HCT116 (cell line): ENCODE data around the gene DAP. TPM values are rescaled to one million over a fixed set of nuclear protein-coding genes. Genes with fewer than 3 reads are reported as not detected.

Experiments used
- ATAC-seq: fragments of 200-7000 bp; cut with Tn5 transposase; 2 replicates; pipeline ENCODE4 v1.9.1; 2020; ENCODE audit warnings: mild to moderate bottlenecking, moderate library complexity
- BruUV-seq: library from RNA; stranded (reverse); fragments of 400-500 nt; replicated peaks from 2 replicates; lab custom pipeline; 2021; lab: Mats Ljungman, UMichigan
- CTCF ChIA-PET: fragments of 300-600 bp; sonication (Branson Sonifier 250); formaldehyde crosslinking; loops from one replicate; lab custom pipeline; 2021; ENCODE audit warnings: antibody characterized with exemption; lab: Charles Lee
- POLR2A ChIA-PET: fragments of 300-600, 350-600 bp; sonication (Branson Sonifier 250); formaldehyde crosslinking; loops from one replicate; lab custom pipeline; 2021; ENCODE audit warnings: antibody characterized with exemption; lab: Charles Lee
- RAD21 ChIA-PET, 2 experiments: fragments of 300-600 bp; sonication (Branson Sonifier 250); formaldehyde crosslinking; loops; one replicate each; lab custom pipeline; 2023; ENCODE audit warnings: low total read pairs in 2 of 2; ENCODE audit not compliant: uncharacterized antibody in 2 of 2, unreplicated experiment in 2 of 2, low non-redundant PET in 1 of 2; lab: Charles Lee
- DNase-seq: peaks from one replicate; pipeline ENCODE4 v3.0.0-alpha.2; 2010; ENCODE audit warnings: low read depth, low spot score
- H2AFZ ChIP-seq: fragments of 200-600 bp; shearing (Covaris generic), sonication (generic); 2 replicates; pipeline ENCODE4 v1.6.1; 2017; ENCODE audit warnings: low read depth, mixed run types, mixed read lengths, antibody characterized with exemption, low read length; ENCODE audit not compliant: poor library complexity, severe bottlenecking
- H3K27ac ChIP-seq: 2 replicates; pipeline ENCODE4 v1.5.1; 2012; ENCODE audit warnings: low read depth, low read length
- H3K27me3 ChIP-seq: fragments of 200-600 bp; sonication (generic); 2 replicates; pipeline ENCODE4 v1.6.1; 2016; ENCODE audit warnings: mixed run types, low read length, mixed read lengths; ENCODE audit not compliant: insufficient read depth
- H3K36me3 ChIP-seq, 2 experiments: fragments of 200-500 bp in 1 of 2; fragments of 200-600 bp in 1 of 2; sonication (Bioruptor generic) in 1 of 2; sonication (generic) in 1 of 2; 2 replicates each; pipeline versions ENCODE4 v1.5.1 to v1.6.1; 2014 to 2016; ENCODE audit warnings: low read length in 2 of 2, inconsistent platforms in 1 of 2, mixed read lengths in 1 of 2, mixed run types in 1 of 2; ENCODE audit not compliant: insufficient read depth in 2 of 2, control insufficient read depth in 1 of 2
- H3K4me1 ChIP-seq, 2 experiments: fragments of 200-600 bp in 1 of 2; sonication (generic) in 1 of 2; 2 replicates each; pipeline versions ENCODE4 v1.5.1 to v1.6.1; 2012 to 2017; ENCODE audit warnings: low read length in 2 of 2, inconsistent platforms in 1 of 2, mild to moderate bottlenecking in 1 of 2, mixed read lengths in 1 of 2, mixed run types in 1 of 2, moderate library complexity in 1 of 2; ENCODE audit not compliant: insufficient read depth in 2 of 2, control insufficient read depth in 1 of 2
- H3K4me2 ChIP-seq: fragments of 200-600 bp; sonication (generic); 2 replicates; pipeline ENCODE4 v1.6.1; 2017; ENCODE audit warnings: mixed run types, low read length, mixed read lengths
- H3K4me3 ChIP-seq, 2 experiments: fragments of 200-600 bp in 1 of 2; sonication (generic) in 1 of 2; replicated peaks in 1 of 2; 2 replicates each; pipeline ENCODE4 v1.5.1; 2011 to 2016; ENCODE audit warnings: low read length in 2 of 2, control low read depth in 1 of 2, low read depth in 1 of 2, mild to moderate bottlenecking in 1 of 2, mixed read lengths in 1 of 2, mixed run types in 1 of 2
- H3K79me2 ChIP-seq: fragments of 200-600 bp; sonication (generic); 2 replicates; pipeline ENCODE4 v1.6.1; 2017; ENCODE audit warnings: mild to moderate bottlenecking, mixed run types, low read length, moderate library complexity, mixed read lengths; ENCODE audit not compliant: insufficient read depth
- H3K9ac ChIP-seq: fragments of 200-600 bp; sonication (generic); 2 replicates; pipeline ENCODE4 v1.6.1; 2016; ENCODE audit warnings: low read length, mixed read lengths
- H3K9me2 ChIP-seq: fragments of 200-600 bp; sonication (generic), shearing (Covaris generic); 2 replicates; pipeline ENCODE4 v1.6.1; 2017; ENCODE audit warnings: mixed run types, mild to moderate bottlenecking, moderate library complexity; ENCODE audit not compliant: insufficient read depth
- H3K9me3 ChIP-seq, 2 experiments: fragments of 200-500 bp in 1 of 2; fragments of 200-600 bp in 1 of 2; sonication (Bioruptor generic) in 1 of 2; sonication (generic) in 1 of 2; 2 replicates each; pipeline ENCODE4 v1.6.1; 2014 to 2017; ENCODE audit warnings: low read length in 2 of 2, mixed read lengths in 2 of 2, inconsistent platforms in 1 of 2, low read depth in 1 of 2, mild to moderate bottlenecking in 1 of 2, mixed run types in 1 of 2, moderate library complexity in 1 of 2; ENCODE audit not compliant: control insufficient read depth in 1 of 2, insufficient read depth in 1 of 2
- H4K20me1 ChIP-seq: fragments of 200-600 bp; sonication (generic), shearing (Covaris generic); 2 replicates; pipeline ENCODE4 v1.6.1; 2017; ENCODE audit warnings: mixed run types, mild to moderate bottlenecking, moderate library complexity; ENCODE audit not compliant: insufficient read depth
- CEBPB ChIP-seq: IDR thresholded peaks from 2 replicates; pipeline ENCODE4 v1.6.1; 2012; ENCODE audit warnings: low read depth
- EGR1 ChIP-seq: IDR thresholded peaks from 2 replicates; pipeline ENCODE4 v1.6.1; 2012; ENCODE audit warnings: low read depth
- EZH2 ChIP-seq: fragments of 200-600 bp; sonication (generic); IDR thresholded peaks from 2 replicates; pipeline ENCODE4 v1.6.1; 2017; ENCODE audit warnings: antibody characterized with exemption, mixed run types
- FOSL1 ChIP-seq: IDR thresholded peaks from 2 replicates; pipeline ENCODE4 v1.6.1; 2012; ENCODE audit warnings: low read depth
- JUND ChIP-seq: IDR thresholded peaks from 2 replicates; pipeline ENCODE4 v1.6.1; 2012
- POLR2AphosphoS5 ChIP-seq: IDR thresholded peaks from 2 replicates; pipeline ENCODE4 v1.6.1; 2011; ENCODE audit warnings: mild to moderate bottlenecking, low read depth, low read length, moderate library complexity
- RAD21 ChIP-seq: IDR thresholded peaks from 2 replicates; pipeline ENCODE4 v1.6.1; 2012; ENCODE audit warnings: low read depth, mild to moderate bottlenecking
- SIN3A ChIP-seq: IDR thresholded peaks from 2 replicates; pipeline ENCODE4 v1.6.1; 2012; ENCODE audit warnings: low read depth
- SP1 ChIP-seq: IDR thresholded peaks from 2 replicates; pipeline ENCODE4 v1.6.1; 2012; ENCODE audit warnings: low read depth
- YY1 ChIP-seq: IDR thresholded peaks from 2 replicates; pipeline ENCODE4 v1.6.1; 2011; ENCODE audit warnings: low read length, low read depth, moderate library complexity, mild to moderate bottlenecking; ENCODE audit not compliant: insufficient replicate concordance; ENCODE audit errors: extremely low read depth
- ZFX ChIP-seq: fragments of 450-650 bp; IDR thresholded peaks from 2 replicates; pipeline ENCODE4 v1.6.1; 2017
- ZNF274 ChIP-seq: fragments of 200-500 bp; sonication (Bioruptor generic); IDR thresholded peaks from 2 replicates; pipeline ENCODE4 v1.6.1; 2014; ENCODE audit warnings: mild to moderate bottlenecking, low read depth, low read length, inconsistent platforms
- intact Hi-C: fragments of 100-400 bp; cut with micrococcal nuclease; formaldehyde crosslinking; loops from 2 replicates; pipeline ENCODE4 v1.10.0; 2022
- total RNA-seq: library from RNA; stranded (reverse); gene quantifications from one replicate; pipeline ENCODE4 v1.2.1, GENCODE V29; 2021; ENCODE audit not compliant: unreplicated experiment
- TF ChIP-seq, protein P1 (sequence below): IDR thresholded peaks from 2 replicates; pipeline ENCODE4 v1.6.1; 2012; ENCODE audit warnings: low read depth
- TF ChIP-seq, protein P2 (sequence below): IDR thresholded peaks from 2 replicates; pipeline ENCODE4 v1.6.1; 2012
- TF ChIP-seq, protein P3 (sequence below): IDR thresholded peaks from 2 replicates; pipeline ENCODE4 v1.6.1; 2011; ENCODE audit warnings: mild to moderate bottlenecking, low read length, moderate library complexity; ENCODE audit not compliant: insufficient replicate concordance; ENCODE audit errors: extremely low read depth
- TF ChIP-seq, protein P4 (sequence below), 3 experiments: fragments of 200-600 bp in 1 of 3; sonication (generic) in 1 of 3; IDR thresholded peaks in 2 of 3; conservative IDR thresholded peaks in 1 of 3; 2 replicates each; pipeline ENCODE4 v1.5.1; 2012 to 2017; ENCODE audit warnings: low read depth in 2 of 3, low read length in 2 of 3, antibody characterized with exemption in 1 of 3, borderline replicate concordance in 1 of 3, control low read depth in 1 of 3, mild to moderate bottlenecking in 1 of 3, mixed read lengths in 1 of 3, mixed run types in 1 of 3, moderate library complexity in 1 of 3; ENCODE audit not compliant: insufficient read depth in 1 of 3
- TF ChIP-seq, protein P5 (sequence below): IDR thresholded peaks from 2 replicates; pipeline ENCODE4 v1.6.1; 2012

DAP gene
- total RNA-seq, 1 experiment from 2014 or later, result 59.1 TPM

DNA sequence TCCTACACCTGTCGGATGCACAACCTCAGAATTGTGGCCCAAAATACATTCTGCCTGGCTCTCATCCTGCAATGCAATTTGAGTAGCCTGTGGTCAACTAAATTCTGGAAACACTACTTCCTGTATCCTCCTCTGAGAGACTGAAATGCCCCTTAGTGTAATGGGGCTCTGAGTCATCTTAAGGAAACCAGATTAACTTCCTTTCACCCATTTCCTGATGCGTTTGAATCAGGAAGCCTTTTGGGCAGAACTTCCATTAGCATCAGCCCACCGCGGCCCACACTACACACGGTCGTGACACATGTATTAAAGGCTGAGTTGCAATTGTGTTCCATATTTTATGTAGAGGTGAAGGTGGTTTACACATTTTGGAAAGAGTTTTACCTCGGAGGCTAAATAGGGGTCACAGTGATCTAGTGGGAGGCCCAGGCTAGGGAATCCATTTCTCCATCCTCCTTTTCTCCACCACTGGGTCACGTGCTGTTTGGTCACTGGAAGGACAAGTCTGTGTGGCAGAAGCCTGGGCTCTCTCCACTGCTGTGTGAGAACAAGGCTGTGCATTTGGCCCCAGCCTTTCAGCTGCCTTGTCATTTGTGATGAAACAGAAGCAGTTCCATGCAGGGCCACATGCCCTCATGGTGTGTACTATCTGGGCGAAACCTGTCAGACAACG is 55.9 kb downstream of the DAP start (continued):
- TF ChIP-seq YY1 (no peak), ZNF274 (no peak), CEBPB (no peak)

DNA sequence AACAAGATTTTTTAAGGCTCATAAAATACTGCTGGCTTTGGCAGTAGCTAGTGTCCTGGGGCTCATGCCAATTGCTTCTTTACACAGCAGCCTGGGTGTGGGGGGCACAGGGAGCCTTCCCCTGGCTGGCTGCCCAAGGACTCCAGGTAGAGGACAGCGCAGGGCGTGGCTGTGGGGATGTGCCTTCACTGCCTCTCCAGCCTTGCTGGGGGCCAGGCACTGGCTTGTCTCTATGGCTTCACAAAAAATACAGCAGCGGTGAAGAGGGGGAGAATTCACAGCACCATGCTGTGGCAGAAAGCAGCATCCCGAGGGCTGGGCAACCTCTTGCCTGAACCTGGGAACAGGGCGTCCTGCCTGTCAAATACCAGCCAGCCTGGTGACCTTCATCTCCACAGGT is 57.4 kb downstream of the DAP start:
- H3K9ac ChIP-seq, result peak overlapping the region; percentile 54
- CTCF ChIA-PET, result interaction anchor here (1.3 to 5.3 kb wide), 5 partner anchors 10 to 99 kb away, joined by 3 to 37 read pairs (median 7); no protein-coding TSS in a partner anchor
- intact Hi-C loops, result loop anchor here (5.0 kb wide), 2 partner anchors 59 to 74 kb away; partner anchors contain the start of gene DAP
- TF ChIP-seq YY1 (no peak), JUND (no peak), ZNF274 (no peak), SIN3A (no peak), POLR2AphosphoS5 (no peak), RAD21 (no peak), FOSL1 (no peak), EGR1 (no peak), EZH2 (no peak), ZFX (no peak), SP1 (no peak)
- TF ChIP-seq, protein P1, sequence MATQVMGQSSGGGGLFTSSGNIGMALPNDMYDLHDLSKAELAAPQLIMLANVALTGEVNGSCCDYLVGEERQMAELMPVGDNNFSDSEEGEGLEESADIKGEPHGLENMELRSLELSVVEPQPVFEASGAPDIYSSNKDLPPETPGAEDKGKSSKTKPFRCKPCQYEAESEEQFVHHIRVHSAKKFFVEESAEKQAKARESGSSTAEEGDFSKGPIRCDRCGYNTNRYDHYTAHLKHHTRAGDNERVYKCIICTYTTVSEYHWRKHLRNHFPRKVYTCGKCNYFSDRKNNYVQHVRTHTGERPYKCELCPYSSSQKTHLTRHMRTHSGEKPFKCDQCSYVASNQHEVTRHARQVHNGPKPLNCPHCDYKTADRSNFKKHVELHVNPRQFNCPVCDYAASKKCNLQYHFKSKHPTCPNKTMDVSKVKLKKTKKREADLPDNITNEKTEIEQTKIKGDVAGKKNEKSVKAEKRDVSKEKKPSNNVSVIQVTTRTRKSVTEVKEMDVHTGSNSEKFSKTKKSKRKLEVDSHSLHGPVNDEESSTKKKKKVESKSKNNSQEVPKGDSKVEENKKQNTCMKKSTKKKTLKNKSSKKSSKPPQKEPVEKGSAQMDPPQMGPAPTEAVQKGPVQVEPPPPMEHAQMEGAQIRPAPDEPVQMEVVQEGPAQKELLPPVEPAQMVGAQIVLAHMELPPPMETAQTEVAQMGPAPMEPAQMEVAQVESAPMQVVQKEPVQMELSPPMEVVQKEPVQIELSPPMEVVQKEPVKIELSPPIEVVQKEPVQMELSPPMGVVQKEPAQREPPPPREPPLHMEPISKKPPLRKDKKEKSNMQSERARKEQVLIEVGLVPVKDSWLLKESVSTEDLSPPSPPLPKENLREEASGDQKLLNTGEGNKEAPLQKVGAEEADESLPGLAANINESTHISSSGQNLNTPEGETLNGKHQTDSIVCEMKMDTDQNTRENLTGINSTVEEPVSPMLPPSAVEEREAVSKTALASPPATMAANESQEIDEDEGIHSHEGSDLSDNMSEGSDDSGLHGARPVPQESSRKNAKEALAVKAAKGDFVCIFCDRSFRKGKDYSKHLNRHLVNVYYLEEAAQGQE, result no peak
- TF ChIP-seq, protein P2, sequence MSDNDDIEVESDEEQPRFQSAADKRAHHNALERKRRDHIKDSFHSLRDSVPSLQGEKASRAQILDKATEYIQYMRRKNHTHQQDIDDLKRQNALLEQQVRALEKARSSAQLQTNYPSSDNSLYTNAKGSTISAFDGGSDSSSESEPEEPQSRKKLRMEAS, result no peak
- TF ChIP-seq, protein P3, sequence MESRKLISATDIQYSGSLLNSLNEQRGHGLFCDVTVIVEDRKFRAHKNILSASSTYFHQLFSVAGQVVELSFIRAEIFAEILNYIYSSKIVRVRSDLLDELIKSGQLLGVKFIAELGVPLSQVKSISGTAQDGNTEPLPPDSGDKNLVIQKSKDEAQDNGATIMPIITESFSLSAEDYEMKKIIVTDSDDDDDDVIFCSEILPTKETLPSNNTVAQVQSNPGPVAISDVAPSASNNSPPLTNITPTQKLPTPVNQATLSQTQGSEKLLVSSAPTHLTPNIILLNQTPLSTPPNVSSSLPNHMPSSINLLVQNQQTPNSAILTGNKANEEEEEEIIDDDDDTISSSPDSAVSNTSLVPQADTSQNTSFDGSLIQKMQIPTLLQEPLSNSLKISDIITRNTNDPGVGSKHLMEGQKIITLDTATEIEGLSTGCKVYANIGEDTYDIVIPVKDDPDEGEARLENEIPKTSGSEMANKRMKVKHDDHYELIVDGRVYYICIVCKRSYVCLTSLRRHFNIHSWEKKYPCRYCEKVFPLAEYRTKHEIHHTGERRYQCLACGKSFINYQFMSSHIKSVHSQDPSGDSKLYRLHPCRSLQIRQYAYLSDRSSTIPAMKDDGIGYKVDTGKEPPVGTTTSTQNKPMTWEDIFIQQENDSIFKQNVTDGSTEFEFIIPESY, result no peak
- TF ChIP-seq, protein P4, sequence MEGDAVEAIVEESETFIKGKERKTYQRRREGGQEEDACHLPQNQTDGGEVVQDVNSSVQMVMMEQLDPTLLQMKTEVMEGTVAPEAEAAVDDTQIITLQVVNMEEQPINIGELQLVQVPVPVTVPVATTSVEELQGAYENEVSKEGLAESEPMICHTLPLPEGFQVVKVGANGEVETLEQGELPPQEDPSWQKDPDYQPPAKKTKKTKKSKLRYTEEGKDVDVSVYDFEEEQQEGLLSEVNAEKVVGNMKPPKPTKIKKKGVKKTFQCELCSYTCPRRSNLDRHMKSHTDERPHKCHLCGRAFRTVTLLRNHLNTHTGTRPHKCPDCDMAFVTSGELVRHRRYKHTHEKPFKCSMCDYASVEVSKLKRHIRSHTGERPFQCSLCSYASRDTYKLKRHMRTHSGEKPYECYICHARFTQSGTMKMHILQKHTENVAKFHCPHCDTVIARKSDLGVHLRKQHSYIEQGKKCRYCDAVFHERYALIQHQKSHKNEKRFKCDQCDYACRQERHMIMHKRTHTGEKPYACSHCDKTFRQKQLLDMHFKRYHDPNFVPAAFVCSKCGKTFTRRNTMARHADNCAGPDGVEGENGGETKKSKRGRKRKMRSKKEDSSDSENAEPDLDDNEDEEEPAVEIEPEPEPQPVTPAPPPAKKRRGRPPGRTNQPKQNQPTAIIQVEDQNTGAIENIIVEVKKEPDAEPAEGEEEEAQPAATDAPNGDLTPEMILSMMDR (IDR thresholded peaks at IDR 0.05 in 2 of 3, conservative IDR thresholded peaks at IDR 0.05 in 1 of 3; ENCODE audit: borderline replicate concordance in 1 of 3, insufficient read depth in 1 of 3, low read depth in 2 of 3, low read length in 2 of 3), result no peak
- TF ChIP-seq, protein P5, sequence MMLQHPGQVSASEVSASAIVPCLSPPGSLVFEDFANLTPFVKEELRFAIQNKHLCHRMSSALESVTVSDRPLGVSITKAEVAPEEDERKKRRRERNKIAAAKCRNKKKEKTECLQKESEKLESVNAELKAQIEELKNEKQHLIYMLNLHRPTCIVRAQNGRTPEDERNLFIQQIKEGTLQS, result no peak

More for the DNA sequence above, 57.4 kb downstream of the DAP start:
- no peaks in the 10 kb centered on the region for H3K27me3 ChIP-seq
- peaks cover 4% of the 10 kb centered on the region; the same call in 1 of the 2 replicates for H3K79me2 ChIP-seq
- DNase-seq (no peak), ATAC-seq (no peak)
- RAD21 ChIA-PET, result no interaction called here
- no peak overlapping the region for H2AFZ ChIP-seq
- H3K9me2 ChIP-seq, result no peaks in the 10 kb centered on the region
- no peak overlapping the region for H3K4me3 ChIP-seq
- no peaks in the 10 kb centered on the region for H3K36me3 ChIP-seq
- no peaks in the 10 kb centered on the region for H4K20me1 ChIP-seq
- H3K9me3 ChIP-seq, result no peaks in the 10 kb centered on the region
- H3K27ac ChIP-seq, result peak overlapping the region; percentile 70
- H3K4me2 ChIP-seq, result peak overlapping the region; percentile 59
- peaks cover 64 to 75% of the 10 kb centered on the region in 2 experiments for H3K4me1 ChIP-seq
- POLR2A ChIA-PET, result interaction anchor here (1.6 kb wide), 1 partner anchor 21 kb away, joined by 6 read pairs; no protein-coding TSS in a partner anchor
- BruUV-seq, result no TSS peak
